Stomach smooth muscle (tissue), 2 donors: ENCODE data around the gene EPB41L2.
"Not testable (repeated sequence)": the region's sequence is repeated elsewhere in the genome, so short reads cannot be mapped to it uniquely, and the experiment has no call there.

ENCODE experiments used
- H3K27ac ChIP-seq: one replicate; pipeline ENCODE4 v1.7.0; 2013; ENCODE audit warnings: mild to moderate bottlenecking, low read length, inconsistent platforms
- H3K27me3 ChIP-seq, 2 donors: one replicate each; pipeline ENCODE4 v1.7.0; 2013; ENCODE audit warnings: low read length in 2 of 2; ENCODE audit not compliant: insufficient read depth in 2 of 2, control insufficient read depth in 1 of 2
- H3K36me3 ChIP-seq, 2 donors: one replicate each; pipeline ENCODE4 v1.7.0; 2013; ENCODE audit warnings: low read length in 2 of 2; ENCODE audit not compliant: control insufficient read depth in 2 of 2, insufficient read depth in 2 of 2
- H3K4me1 ChIP-seq: one replicate; pipeline ENCODE4 v1.7.0; 2013; ENCODE audit warnings: low read length; ENCODE audit not compliant: control insufficient read depth, insufficient read depth
- H3K4me3 ChIP-seq, 2 donors: one replicate each; pipeline ENCODE4 v1.7.0; 2013; ENCODE audit warnings: low read length in 2 of 2
- H3K9ac ChIP-seq, 2 donors: one replicate each; pipeline ENCODE4 v1.7.0; 2013; ENCODE audit warnings: low read length in 2 of 2, mild to moderate bottlenecking in 1 of 2
- H3K9me3 ChIP-seq, 2 donors: one replicate each; pipeline ENCODE4 v1.7.0; 2013; ENCODE audit warnings: low read length in 2 of 2; ENCODE audit not compliant: control insufficient read depth in 2 of 2
- donor health status: healthy.
- donor health status: Pancreatic carcinoma.

EPB41L2 gene

GRCh38 chr6:130944486-130944885 lies 118.6 kb downstream of the EPB41L2 start:
- H3K27me3 ChIP-seq, result no peaks in the 10 kb centered on the region
- H3K9me3 ChIP-seq, result no peaks in the 10 kb centered on the region
- H3K4me3 ChIP-seq, result no peak overlapping the region
- H3K4me1 ChIP-seq, result no peaks in the 10 kb centered on the region
- no peak overlapping the region for H3K9ac ChIP-seq
- no peaks in the 10 kb centered on the region for H3K36me3 ChIP-seq
- no peak overlapping the region for H3K27ac ChIP-seq

- Histone ChIP-seq H3K27me3 (no peaks in the 10 kb centered on the region), H3K27ac (no peak overlapping the region), H3K9me3 (no peaks in the 10 kb centered on the region), H3K4me3 (no peak overlapping the region), H3K4me1 (no peaks in the 10 kb centered on the region), H3K36me3 (no peaks in the 10 kb centered on the region), H3K9ac (no peak overlapping the region)
Observed at GRCh38 chr6:130943738-130944137, 119.3 kb downstream of the EPB41L2 start.

- not testable (repeated sequence) for H3K27me3 ChIP-seq, H3K4me3 ChIP-seq, H3K36me3 ChIP-seq, H3K9ac ChIP-seq, H3K27ac ChIP-seq, H3K4me1 ChIP-seq, H3K9me3 ChIP-seq
Observed at GRCh38 chr6:130942752-130943151, 120.3 kb downstream of the EPB41L2 start.

- no peaks in the 10 kb centered on the region for H3K9me3 ChIP-seq
- no peaks in the 10 kb centered on the region for H3K27me3 ChIP-seq
- no peaks in the 10 kb centered on the region for H3K36me3 ChIP-seq
- H3K27ac ChIP-seq, result no peak overlapping the region
- no peak overlapping the region for H3K4me3 ChIP-seq
- no peaks in the 10 kb centered on the region for H3K4me1 ChIP-seq
- H3K9ac ChIP-seq, result no peak overlapping the region
Observed at GRCh38 chr6:130937942-130938604, 125.0 kb downstream of the EPB41L2 start.

GRCh38 chr6:130936933-130937332 lies 126.1 kb downstream of the EPB41L2 start:
- H3K4me1 ChIP-seq, result no peaks in the 10 kb centered on the region
- no peak overlapping the region for H3K9ac ChIP-seq
- H3K27ac ChIP-seq, result no peak overlapping the region
- no peaks in the 10 kb centered on the region for H3K36me3 ChIP-seq
- no peak overlapping the region for H3K4me3 ChIP-seq
- H3K27me3 ChIP-seq, result no peaks in the 10 kb centered on the region
- no peaks in the 10 kb centered on the region for H3K9me3 ChIP-seq

GRCh38 chr6:130935978-130936377 lies 127.1 kb downstream of the EPB41L2 start:
- Histone ChIP-seq H3K4me1 (no peaks in the 10 kb centered on the region), H3K4me3 (no peak overlapping the region), H3K9me3 (no peaks in the 10 kb centered on the region), H3K27me3 (no peaks in the 10 kb centered on the region), H3K9ac (no peak overlapping the region), H3K27ac (no peak overlapping the region), H3K36me3 (no peaks in the 10 kb centered on the region)

- Histone ChIP-seq H3K4me1 (no peaks in the 10 kb centered on the region), H3K4me3 (no peak overlapping the region), H3K27ac (no peak overlapping the region), H3K36me3 (no peaks in the 10 kb centered on the region), H3K27me3 (no peaks in the 10 kb centered on the region), H3K9ac (no peak overlapping the region), H3K9me3 (no peaks in the 10 kb centered on the region)
Observed at GRCh38 chr6:130934848-130935585, 128.0 kb downstream of the EPB41L2 start.

GRCh38 chr6:130933712-130934200 lies 129.3 kb downstream of the EPB41L2 start:
- Histone ChIP-seq H3K9me3 (no peaks in the 10 kb centered on the region), H3K4me1 (no peaks in the 10 kb centered on the region), H3K36me3 (no peaks in the 10 kb centered on the region), H3K9ac (no peak overlapping the region), H3K27ac (no peak overlapping the region), H3K4me3 (no peak overlapping the region), H3K27me3 (no peaks in the 10 kb centered on the region)

GRCh38 chr6:130932921-130933320 lies 130.1 kb downstream of the EPB41L2 start:
- Histone ChIP-seq H3K27ac (no peak overlapping the region), H3K36me3 (no peaks in the 10 kb centered on the region), H3K4me3 (no peak overlapping the region), H3K9ac (no peak overlapping the region), H3K27me3 (no peaks in the 10 kb centered on the region), H3K9me3 (no peaks in the 10 kb centered on the region), H3K4me1 (no peaks in the 10 kb centered on the region)

GRCh38 chr6:130932438-130932837 lies 130.6 kb downstream of the EPB41L2 start:
- no peak overlapping the region for H3K4me3 ChIP-seq
- H3K36me3 ChIP-seq, result no peaks in the 10 kb centered on the region
- H3K27ac ChIP-seq, result no peak overlapping the region
- H3K27me3 ChIP-seq, result no peaks in the 10 kb centered on the region
- H3K9me3 ChIP-seq, result no peaks in the 10 kb centered on the region
- no peak overlapping the region for H3K9ac ChIP-seq
- no peaks in the 10 kb centered on the region for H3K4me1 ChIP-seq

GRCh38 chr6:130931683-130932082 lies 131.4 kb downstream of the EPB41L2 start:
- H3K27me3 ChIP-seq, result no peaks in the 10 kb centered on the region
- H3K27ac ChIP-seq, result no peak overlapping the region
- no peaks in the 10 kb centered on the region for H3K4me1 ChIP-seq
- no peaks in the 10 kb centered on the region for H3K36me3 ChIP-seq
- no peak overlapping the region for H3K4me3 ChIP-seq
- no peaks in the 10 kb centered on the region for H3K9me3 ChIP-seq
- no peak overlapping the region for H3K9ac ChIP-seq
